LoVo (cell line): ENCODE data around the gene C20orf204.
A peak's percentile ranks its signal among the peaks of the same experiment; 100 is the strongest.

Experiments used
- DNase-seq: peaks from one replicate; pipeline ENCODE4 v3.0.0-alpha.2; 2016; ENCODE audit warnings: low spot score

Gene C20orf204

DNA sequence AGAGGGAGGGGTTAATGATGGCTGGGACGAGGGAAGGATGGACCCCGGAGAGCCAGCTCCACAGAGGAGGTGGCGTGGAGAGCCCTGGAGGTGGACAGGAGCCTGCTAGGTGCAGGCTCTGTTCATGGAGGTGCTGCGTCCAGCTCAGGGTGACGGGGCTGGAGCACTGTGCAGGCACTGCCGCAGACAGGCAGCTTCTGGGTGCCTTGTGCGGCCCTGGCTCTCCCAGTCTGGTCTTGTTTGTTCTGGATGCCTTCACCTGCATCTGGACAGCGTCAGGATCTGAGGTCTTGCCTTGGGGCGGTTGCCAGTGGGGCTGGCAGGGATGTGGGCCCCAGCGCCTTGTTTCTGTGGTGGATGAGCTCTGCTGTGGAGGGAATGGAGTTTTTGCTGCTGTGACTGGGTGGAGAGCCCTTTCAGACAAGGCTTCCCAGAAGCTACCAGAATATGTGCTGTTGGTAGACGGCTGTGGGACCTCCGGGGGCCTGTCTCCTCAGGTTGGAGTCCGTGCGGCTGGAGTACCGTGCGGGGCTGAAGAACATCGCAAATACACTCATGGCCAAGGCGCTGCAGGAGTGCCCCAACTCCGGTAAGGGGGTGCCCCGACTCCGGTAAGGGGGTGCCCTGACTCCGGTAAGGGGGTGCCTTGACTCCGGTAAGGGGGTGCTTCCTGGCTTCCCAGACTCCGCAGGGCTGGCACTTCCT, 7.8 kb upstream of the C20orf204 start:
- no peak for DNase-seq

DNA sequence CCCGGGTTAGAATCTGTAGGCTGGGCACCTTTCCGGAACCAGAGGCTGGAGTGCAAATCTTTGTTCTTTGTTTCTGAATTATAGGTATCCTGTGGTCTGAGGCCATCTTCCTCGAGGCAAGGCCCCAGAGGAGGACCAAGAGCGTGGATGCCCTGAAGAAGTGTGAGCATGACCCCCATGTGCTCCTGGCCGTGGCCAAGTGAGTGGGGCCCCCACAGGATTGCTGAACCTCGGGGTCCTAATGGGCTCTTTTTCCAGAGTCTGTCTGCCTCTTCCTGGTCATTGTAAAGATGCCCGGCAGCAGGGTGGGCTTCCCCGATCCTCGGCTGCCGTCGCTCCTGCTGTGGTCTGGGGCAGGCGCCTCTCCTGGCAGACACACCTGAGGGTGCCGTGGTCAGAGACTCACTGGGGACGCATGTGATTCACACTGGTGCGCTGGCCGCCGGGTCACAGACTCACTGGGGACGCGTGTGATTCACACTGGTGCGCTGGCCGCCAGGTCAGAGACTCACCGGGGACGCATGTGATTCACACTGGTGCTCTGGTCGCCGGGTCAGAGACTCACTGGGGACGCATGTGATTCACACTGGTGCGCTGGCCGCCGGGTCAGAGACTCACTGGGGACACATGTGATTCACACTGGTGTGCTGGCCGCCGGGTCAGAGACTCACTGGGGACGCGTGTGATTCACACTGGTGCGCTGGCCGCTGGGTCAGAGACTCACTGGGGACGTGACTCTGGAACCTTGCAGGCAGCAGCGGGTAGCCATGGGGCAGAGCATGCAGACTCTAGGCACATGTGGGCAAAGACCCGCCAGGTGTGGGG, 6.5 kb upstream of the C20orf204 start:
- no peak for DNase-seq

DNA sequence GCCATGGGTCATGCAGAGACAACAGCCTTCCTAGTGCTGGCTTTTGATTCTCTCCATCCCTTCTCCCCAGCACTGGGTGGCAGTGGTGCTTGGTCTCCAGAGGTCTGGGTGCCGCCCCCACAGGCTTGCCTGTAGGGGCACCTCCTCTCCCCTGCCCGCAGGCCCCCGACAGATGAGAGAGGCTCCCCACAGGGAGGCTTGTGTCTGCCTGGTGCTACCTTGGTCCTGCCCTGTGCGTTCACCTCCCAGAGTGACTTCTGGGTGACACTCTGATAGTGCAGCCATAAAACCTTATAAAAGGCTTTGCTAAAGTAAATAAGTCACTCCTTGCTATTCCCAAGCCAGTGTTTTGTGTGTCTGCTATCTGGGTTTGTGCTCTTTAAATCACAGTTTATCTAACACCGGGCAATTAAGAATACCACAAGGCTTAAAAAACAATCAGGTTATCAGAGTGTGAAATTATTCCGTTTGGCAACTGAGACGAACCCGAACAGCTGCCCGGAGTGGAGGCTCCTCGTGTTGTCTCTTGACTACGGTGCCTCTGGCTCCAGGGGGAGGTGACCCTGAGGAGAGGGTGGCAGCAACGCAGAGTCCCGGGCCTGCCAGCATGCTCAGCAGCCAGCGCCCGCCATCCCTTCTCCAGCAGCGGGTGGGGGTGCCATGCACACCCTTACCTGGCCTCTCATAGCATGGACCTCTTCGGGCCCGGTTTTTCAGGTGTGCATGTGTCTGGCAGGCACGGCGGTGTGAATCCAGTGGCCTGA, 5.4 kb upstream of the C20orf204 start:
- DNase-seq: no peak

GRCh38 chr20:64031822-64032314, 4.1 kb upstream of the C20orf204 start:
- DNase-seq: no peak

- DNase-seq: no peak
Observed at GRCh38 chr20:64032706-64033624, 3.0 kb upstream of the C20orf204 start.

DNA sequence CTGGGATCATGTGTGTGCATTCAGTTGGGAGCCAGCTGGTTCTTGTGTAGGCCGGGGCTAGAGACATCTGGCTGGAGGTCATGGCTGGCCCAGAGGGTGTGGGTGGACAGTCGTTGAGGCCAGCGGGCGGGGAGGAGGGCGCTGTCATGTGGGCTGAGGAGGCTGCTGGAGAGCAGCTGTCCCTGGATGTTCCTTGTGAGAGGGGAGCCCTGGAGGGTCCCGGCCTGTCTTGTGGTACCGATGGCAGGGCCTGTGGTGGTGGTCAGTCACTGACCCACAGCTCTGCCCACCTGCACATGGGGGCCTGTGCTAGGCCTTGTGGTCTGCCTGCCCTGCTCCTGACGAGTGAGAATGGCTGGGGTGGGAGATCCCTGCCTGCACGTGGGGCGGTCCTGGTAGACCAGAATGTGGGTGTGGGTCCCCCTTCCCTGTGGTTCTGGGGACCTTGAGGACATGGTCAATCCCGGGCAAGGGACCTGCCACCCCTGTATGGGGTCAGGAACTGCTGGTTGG, 1.9 kb upstream of the C20orf204 start:
- DNase-seq: no peak

GRCh38 chr20:64035066-64035932, 683 bp upstream of the C20orf204 start:
- no peak for DNase-seq

DNA sequence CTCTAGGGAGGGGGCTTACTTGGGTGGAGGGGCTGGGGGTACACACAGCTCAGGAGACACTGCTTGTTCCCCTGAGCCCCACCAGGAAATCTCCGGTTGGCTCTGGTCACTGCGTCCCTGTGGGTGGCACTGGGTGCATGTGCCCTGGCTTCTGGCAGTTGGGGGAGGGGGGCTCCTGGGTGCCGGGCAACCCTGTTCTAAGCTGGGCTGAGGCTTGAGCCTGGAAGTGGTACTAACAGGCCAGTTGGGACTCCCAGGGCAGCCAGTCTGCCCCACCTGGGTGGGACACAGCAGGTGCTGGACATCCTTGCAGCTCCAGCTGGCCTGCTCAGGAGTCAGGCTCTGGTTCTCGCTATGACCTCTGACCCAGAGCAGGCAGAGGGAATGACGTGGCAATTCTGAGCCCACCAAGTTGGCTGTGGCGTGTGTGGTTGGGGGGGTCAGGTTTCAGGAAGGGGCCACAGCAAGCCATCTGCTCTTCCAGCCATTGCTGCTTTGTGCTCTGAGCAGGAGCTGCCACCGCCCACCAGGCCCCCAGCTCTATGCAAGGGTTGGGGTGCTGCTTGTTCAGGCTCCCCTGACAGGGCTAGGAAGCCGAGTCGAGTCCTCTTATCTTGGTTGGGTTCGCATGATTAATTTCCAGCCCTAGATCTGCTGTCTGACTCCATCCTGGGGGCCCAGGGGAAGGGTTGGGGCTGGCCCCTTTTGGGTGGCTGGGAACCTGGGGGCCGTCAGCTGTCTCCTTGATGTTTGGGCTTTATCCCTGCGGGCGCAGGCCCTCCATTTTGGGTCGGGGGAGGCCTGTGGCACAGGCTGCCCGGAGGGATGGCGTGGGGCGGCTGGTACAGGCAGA, 590 bp downstream of the C20orf204 start:
- DNase-seq: no peak

DNA sequence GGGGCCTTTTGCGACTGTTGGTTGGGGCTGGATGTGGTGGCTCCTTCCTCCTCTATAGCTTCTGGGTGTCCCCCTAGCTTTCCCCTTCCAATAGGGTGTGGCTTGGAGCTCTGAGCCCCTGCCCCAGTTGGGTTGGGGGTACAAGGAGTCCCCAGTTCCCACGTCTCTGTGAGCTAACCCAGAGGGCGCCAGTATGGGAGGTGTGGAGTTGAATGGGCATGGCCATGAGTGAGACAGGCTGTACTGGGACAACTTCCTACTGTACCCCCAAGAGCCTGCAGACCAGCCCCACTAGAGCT, 1.2 kb downstream of the C20orf204 start:
- no peak for DNase-seq

DNA sequence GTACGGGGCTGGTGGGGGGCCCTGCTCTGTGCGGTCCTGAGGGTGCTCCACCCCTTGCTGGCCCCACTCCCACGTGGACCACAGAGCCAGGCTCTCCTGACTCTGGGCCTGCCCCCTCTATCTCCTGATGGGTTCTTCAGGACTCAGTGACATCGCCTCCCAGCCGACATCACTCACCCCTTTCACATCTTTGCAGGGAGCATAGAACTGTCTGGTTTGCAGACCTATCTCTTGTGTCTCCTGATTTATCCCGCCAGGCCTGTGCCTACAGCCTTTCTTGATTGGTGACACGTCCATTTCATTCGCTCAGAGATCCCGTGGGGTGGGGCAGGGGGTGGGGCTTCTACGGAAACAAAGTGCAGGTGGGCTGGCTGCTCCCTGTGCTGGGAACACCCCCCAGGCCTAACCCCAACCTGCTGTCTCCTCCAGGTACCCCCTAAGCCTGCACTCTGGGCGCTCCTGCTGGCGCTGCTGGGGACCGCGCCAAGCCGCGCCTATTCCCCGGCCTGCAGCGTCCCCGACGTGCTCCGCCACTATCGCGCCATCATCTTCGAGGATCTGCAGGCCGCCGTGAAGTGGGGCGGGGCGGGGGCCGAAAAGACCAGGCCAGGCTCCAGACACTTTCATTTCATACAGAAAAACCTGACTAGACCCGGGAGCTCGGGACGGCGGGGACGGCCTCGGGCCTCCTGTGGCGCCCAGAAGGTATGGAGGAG, 1.7 kb downstream of the C20orf204 start:
- DNase-seq: no peak

GRCh38 chr20:64038224-64038564, 2.2 kb downstream of the C20orf204 start:
- no peak for DNase-seq

- DNase-seq: peak; percentile 72
Observed at GRCh38 chr20:64038565-64039292, 2.7 kb downstream of the C20orf204 start.

DNA sequence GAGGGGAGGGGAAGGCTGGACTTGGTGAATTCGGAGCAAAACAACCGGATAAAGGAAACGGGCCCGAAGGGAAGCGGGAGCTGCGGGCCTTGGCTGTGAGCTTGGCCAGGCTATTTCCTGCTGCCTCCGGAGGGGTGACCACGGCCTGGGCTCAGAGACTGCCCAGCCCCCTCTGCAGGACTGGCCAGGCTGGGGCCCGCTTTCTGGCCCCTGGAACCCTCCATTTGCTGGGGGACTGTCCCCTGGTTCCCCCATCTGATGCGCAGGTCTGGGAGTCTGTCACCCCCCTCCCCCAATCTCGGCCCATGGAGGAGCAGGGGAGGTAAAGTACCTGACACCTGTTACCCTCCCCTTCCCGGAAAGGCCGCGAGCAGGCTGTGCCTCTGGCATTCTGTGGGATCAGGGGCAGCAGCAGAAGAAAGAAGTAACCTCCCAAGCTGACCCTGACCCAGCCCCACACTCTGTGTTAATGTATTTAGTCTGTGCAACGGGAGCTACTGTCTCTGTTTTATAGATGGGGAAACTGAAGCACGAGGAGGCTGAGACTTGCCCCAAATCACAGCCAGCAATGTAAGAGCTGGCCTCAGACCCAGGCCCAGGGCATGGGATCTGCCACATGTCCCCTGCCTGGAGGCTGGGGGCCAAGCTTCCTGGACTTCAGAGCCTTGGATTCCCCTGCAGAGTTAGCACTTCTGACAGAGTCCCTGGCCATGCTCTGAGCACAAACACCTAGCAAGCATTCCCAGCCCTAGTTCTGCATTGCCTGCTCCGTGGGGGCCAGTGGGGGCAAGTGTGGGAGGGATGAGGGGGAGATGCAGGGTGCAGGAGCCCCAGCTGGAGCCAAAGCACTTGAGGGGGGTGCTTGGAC, 3.5 kb downstream of the C20orf204 start:
- DNase-seq: no peak

DNA sequence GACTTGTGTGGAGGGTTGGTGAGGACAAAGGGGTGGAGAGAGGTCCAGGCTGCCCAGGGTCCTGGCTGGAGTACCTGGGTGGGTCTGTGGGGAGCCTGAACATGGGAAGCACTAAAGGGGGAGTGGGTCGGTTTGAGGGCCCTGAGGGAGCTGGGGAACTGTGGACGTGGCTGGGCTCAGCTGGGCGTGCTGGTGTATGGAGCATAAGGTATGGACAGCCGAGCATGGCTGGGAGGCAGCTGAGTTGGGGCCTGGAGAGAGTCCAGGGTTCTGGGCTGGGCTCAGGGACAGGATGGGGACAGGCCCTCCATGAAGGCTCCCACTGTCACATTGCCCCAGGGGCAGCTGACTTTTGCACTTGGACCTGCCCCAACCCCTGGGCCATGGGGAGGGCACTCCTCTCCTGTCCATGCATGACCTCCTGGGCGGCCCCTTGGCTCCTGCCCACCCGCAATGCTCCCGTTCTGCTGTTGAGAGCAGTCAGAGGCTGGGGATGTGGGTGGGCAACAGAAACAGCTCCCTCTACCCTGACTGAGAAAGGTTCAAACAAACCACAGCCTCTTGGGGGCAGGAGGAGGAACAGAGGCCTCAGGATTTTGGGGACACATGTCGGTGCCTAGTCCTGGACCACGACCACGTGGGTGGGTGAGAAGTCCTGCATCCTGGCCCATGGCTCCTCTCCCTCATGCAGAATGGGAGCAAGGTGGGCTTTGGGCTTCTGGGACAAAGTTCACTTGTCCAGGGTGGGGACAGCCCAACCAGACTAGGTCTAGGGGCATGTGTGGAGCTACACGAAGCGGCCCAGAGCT, 4.5 kb downstream of the C20orf204 start:
- DNase-seq: no peak

DNA sequence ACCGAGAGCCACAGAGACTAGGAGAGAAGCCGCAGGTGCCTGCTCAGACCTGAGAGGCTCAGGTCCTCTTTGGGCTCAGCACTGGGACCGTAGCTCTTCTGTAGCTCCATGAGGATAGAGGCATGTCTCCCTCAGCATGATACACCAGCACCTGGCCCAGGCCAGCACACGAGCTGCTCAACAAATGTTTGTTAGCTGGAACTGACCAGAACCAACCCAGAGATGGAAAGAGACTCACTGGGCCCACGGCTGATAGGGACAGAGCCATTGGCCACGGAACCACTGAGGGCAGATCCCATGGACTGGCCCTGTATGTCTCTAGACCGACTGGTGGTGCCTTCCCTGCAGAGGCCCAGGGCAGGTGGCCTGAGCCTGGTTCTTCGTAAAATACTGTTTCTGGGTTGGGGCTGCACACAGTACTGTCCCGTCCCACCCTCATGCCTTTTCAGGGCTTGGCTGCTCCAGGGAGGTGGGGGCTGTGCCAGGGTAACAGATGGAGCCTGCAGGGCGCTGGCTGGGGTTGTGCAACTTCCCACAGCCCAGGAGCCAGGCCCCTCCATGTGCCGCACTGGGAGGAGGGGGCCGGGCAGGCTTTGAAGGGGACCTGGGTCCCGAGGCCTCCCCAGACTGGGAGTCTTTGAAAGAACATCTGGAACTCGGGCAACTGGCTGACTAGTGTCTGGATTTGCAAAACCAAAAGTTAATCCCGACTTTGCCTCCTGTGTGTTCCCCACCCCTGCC, 5.2 kb downstream of the C20orf204 start:
- no peak for DNase-seq

- no peak for DNase-seq
Observed at GRCh38 chr20:64041781-64042053, 5.7 kb downstream of the C20orf204 start.
